GM18505 (cell line): ENCODE measurements around the gene PLEKHJ1.

Experiments used
- ATAC-seq: cut with Tn5 transposase; IDR thresholded peaks from one replicate; pipeline ENCODE4 v1.9.1; 2021; ENCODE audit not compliant: unreplicated experiment
- POLR2A ChIP-seq: IDR thresholded peaks from 4 replicates; pipeline ENCODE4 v1.6.1; 2011; ENCODE audit warnings: borderline replicate concordance; ENCODE audit not compliant: insufficient read depth, insufficient read length; ENCODE audit errors: extremely low read depth

The PLEKHJ1 gene

DNA sequence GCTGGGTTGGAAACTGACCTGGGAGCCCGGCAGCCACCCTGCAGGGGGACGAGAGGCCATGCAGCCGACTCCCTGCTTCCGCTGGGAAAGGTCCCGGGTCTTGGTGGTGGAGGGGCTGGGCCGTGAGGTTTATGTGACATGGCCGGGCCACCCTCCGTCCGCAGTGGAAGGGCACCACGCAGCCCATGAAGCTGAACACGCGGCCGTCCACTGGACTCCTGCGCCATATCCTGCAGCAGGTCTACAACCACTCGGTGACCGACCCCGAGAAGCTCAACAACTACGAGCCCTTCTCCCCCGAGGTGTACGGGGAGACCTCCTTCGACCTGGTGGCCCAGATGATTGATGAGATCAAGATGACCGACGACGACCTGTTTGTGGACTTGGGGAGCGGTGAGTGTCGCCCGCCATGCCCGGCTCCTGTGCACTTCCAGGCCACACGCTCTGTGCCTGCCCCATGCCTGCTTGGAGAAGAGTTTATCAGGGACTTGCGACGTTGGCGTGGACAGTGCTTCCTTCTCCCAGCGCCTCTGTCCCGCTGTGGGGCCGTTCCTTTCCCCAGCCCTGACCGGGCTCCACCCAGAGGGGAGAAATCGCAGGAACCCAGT, 45.2 kb downstream of the PLEKHJ1 start:
- no peak for TF ChIP-seq POLR2A
- ATAC-seq = no peak

DNA sequence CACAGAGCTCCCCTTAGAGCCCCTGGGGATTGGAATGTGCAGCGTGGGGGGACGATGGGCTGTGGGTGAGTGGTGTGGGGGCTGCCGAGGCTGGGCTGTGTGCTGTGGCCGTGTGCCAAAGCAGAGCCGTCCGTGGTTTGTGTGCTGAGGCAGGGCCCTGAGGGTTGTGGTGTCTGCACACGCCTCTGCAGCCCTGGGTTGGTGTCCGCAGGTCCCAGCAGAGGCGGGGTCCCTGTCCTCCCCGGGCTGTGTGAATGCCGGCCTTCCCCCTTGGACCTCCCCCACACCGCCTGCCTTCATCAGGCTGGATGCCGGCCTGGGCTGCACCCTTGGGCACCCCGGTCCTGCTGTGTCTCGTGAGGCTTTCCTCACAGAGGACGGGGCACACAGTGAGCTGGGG, 46.2 kb downstream of the PLEKHJ1 start:
- no peak for ATAC-seq
- TF ChIP-seq POLR2A = no peak

DNA sequence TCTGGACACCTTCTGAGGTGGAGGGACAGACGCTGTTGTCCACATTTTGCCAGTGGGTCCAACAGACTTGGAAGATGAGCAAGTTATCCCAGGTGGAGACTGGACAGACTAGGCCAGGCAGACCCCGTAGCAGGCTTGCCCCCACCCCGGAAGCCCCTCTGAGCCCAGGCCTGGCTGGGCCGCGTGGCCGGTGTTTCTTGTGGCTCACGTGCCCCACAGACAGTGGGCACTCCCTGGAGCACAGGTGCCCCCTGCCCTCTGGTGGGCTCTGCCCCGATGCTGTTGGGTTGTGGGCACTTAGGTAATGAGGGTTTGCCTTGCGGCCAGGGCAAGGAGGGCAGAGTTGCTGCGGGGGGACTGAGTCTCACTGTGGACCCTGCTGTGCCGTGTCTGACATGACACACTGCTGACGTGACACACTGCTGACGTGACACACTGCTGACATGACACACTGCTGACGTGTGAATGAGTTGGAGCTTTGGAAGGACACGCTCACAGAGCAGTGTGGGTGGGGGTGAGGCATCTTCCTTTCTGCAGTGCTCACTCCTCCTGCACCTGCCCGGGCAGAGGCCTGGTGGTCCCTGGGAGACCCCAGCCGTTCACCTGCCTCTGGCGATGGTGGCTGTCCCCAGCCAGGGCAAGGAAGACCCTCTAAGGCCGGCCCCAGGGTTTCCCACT, 47.3 kb downstream of the PLEKHJ1 start:
- no peak for TF ChIP-seq POLR2A
- ATAC-seq = no peak

DNA sequence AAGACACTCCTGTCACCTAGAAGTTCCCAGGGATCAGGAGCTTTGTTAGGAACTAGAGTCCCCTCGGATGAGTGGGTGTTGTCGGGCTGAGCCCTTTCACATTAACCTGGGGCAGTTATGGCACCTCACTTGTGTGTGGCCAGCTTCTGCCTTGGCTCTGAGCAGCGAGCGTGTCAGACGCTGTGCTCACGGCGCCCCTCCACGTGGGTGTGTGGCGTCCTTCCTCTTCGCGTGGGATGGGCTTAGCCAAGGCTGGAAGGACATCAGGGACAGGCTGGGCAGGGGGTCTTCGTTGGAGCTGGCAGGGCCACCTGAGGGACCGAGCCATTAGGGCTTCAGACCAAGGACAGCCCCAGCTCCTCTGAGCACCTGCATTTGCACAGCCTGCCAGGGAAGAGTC, 49.0 kb downstream of the PLEKHJ1 start:
- no peak for TF ChIP-seq POLR2A
- no peak for ATAC-seq

DNA sequence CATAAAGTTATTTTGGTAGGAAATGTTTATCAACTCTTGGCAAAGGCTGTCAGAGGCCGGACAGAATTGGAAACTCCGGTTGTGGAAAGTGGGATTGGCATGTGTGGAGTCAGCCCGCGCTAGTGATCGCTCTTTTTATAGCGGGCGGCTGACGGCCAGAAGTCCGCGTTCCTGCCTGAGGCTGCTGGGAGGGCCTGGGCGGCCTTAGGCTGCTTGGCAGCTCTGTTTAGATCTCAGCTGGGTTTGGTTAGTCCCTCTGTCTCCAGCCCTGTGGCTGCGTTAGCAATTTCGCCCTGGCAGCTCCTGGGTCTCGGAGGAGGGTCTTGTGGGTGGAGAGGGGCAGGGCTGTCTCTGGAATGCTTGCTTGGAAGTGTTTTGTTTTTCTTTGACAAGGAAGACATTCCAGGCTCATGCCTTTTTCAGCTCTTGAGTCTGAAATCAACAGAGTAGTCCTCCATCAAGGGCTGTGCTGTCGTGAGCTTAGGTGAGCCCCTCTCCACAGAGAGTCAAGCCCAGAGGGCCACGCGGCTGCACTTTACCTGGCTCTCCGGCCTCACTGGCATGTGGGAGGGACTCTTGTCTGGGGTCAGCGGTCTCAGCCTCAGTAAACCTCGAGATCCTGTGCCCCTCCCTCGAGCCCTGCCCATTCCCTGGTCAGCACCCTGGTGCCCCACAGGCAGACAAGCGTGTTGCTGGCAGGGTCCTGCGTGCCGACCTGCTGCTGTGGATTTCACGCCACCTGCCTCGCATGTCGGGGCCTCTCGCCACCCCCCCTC, 49.9 kb downstream of the PLEKHJ1 start:
- no peak for TF ChIP-seq POLR2A
- ATAC-seq = no peak

DNA sequence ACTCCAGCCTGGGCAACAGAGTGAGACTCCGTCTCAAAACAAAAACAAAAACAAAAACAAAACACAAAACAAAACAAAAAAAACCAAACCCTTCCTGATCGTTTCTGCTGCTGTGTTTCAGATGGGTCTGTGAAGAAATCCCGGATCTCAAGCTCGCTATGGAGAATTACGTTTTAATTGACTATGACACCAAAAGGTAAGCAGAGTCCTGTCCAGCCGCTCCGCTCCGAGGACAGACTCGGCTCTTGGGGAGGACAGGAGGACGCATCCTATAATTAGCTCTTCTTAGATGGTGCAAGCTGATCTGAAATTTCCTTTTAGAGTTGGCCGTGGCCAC, 50.4 kb downstream of the PLEKHJ1 start:
- no peak for ATAC-seq
- TF ChIP-seq POLR2A = no peak

DNA sequence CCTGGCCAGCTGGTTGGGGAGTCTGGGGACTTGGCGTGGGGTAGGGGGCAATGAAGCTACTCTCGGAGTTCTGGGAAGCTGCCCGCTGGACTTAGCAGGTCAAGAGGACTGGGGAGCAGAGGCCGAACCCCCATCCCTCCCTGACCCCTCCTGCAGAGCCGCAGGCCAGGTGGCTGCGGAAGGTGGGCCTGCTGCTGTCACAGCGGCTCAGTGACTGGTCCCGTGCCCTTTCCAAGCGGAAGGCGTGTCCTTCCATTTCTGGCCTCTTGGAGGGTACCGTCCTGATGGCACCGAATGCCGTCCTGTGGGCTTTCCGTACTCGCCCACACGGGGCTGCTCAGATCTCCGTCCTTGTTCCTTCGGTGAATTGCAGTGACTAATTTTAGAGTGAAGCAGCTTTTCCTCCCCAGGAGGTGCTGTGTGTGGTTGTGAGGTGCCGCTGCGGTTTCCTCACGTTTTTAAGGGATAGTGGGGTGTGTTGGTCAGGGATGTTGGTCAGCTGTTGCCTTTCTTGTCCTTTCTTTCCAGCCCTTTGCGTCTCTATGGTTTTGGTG, 51.6 kb downstream of the PLEKHJ1 start:
- ATAC-seq = no peak
- TF ChIP-seq POLR2A = no peak
